ENCODE results near the gene SLC2A5.
"Not testable (repeated sequence)": the region's sequence is repeated elsewhere in the genome, so short reads cannot be mapped to it uniquely, and the experiment has no call there.

The SLC2A5 gene

DNA sequence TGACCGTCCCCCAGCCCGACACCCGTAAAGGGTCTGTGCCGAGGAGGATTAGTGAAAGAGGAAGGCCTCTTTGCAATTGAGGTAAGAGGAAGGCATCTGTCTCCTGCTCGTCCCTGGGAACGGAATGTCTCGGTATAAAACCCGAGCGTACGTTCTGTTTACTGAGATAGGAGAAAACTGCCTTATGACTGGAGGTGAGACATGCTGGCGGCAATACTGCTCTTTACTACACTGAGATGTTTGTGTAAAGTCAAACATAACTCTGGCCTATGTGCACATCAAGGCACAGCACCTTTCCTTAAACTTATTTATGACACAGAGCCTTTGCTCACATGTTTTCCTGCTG lies 67.2 kb downstream of the SLC2A5 start:
- not testable (repeated sequence) for DNase-seq

- not testable (repeated sequence) for DNase-seq
Measured at GRCh38 chr1:9001534-9002214, 67.8 kb downstream of the SLC2A5 start.

DNA sequence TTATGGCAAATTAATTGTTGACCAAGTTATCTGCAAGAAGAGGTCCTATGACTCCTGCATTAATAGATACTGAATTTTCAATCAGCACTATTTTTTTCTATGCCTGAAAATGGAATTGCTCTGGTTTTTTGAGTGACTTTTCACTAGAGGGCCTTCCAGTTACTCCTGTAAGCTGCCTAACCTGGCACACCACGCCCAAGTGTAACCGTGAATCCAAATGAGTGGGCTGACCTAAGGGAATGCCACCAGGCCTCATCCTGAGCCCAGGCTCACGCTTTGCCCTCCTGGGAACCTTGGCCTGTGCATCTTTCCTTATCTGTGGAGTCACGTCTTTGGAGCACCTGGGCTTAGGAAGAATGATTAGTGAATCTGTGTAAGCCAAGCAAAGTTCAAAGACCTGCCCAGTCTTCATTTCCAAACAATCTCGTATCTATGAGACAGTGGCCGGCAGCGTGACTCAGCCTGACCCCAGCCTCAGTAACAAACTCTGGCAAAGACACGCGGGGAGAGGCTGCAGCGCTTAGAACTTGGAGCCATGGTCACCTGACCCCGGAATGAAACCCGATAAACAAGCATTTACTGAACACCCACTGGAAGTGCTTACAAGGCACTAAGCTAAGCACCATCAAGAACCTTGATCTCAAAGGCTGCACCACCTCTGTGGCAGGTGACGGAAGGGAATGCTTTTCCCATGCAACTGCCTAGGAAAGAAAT lies 75.3 kb downstream of the SLC2A5 start:
- not testable (repeated sequence) for DNase-seq

- no peak for DNase-seq
Measured at GRCh38 chr1:8992936-8993687, 76.3 kb downstream of the SLC2A5 start.

- DNase-seq = no peak
Measured at GRCh38 chr1:8989821-8990220, 79.6 kb downstream of the SLC2A5 start.

DNA sequence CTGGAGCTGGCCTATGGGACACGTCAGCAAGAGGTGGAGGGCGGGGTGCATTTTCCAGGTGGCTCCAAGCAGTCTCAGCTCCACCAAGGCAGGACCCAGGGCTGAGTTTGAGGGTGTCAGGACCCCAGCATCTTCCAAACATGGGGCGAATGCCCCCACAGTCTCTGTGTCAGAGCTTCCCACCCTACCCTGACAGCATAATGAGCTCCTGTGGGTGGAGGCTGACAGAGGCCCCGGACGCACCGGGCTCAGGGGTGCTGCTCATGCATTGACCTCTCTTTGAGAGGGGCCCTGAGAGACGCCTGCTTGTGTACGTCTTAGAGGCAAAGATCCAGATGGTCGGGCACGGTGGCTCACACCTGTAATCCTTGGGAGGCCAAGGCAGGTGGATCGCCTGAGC lies 80.4 kb downstream of the SLC2A5 start:
- DNase-seq = no peak

DNA sequence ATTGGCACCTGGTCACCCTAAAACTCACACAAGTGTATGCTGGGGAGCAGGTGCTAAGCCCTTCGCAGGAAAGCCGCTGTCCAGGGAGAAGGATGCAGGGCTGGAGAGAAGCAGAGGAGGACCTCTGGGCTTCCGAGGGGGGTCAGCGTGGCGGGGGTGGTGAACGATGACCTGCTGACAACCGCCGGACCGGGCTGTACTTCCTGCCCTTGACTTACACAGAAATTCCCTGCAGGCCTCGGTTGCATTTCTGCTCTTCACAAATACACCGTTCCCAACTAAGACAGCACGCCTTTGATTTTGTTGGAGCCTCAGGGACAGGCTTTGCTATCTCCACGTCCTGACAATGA lies 80.8 kb downstream of the SLC2A5 start:
- DNase-seq = no peak

GRCh38 chr1:8987881-8988617 lies 81.4 kb downstream of the SLC2A5 start:
- peak; percentile 53 for DNase-seq

DNA sequence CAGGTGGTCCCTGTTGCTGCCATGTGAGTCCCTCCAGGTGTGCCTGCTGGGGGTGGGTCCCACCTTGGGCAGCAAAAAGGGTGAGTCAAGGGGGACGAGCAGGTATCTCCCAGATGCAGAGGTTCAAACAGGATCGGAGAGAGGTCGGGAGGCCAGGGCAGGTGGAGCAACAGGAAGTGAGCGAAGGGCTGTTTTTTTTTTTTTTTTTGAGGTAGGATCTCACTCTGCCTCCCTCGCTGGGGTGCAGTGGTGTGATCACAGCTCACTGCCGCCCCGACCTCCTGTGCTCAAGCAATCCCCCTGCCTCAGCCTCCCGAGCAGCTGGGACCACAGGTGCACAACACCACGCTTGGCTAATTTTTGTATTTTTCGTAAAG lies 82.6 kb downstream of the SLC2A5 start:
- DNase-seq = no peak

DNA sequence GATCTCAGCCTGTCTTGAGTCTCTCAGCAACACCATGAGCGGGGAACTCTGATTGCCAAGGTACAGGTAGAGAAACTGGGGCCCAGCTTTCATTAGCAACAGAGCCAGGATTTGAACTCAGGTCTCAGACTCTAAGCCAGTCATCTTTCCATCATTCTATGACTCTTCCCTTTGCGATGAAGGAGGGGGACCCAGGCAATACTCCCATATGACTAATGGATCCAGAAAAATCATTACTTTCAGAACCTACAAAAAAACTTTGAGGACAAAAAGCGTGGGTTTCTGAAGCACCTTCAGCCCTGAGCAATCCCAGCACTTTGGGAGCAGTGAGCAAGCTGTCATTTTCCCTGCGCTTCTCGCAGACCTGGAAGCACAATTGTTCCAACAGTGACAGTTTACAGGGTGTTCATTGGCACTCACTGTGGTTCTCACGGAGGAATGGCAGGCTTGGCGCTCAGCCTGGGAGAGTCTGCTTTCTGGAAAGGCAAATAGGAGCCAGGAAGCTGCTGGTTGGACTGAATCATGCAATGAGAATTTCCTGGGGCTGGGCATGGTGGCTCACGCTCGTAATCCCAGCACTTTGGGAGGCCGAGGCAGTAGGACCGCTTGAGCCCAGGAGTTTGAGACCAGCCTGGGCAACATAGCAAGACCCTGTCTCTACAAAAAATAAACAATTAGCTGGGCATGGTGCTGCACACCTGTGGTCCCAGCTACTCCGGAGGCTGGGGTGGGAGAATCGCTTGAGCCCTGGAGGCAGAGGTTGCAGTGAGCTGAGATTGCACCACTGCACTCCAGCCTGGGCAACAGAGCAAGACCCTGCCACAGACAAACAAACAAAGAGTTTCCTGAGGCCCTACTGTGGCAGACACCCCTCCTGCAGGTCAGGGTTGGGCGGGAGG lies 83.3 kb downstream of the SLC2A5 start:
- DNase-seq = no peak

Measured in suppressor macrophage treated with lipopolysaccharide for 4 hours (primary cell).